ENCODE measurements around the gene LPAR2.

Gene LPAR2

DNA sequence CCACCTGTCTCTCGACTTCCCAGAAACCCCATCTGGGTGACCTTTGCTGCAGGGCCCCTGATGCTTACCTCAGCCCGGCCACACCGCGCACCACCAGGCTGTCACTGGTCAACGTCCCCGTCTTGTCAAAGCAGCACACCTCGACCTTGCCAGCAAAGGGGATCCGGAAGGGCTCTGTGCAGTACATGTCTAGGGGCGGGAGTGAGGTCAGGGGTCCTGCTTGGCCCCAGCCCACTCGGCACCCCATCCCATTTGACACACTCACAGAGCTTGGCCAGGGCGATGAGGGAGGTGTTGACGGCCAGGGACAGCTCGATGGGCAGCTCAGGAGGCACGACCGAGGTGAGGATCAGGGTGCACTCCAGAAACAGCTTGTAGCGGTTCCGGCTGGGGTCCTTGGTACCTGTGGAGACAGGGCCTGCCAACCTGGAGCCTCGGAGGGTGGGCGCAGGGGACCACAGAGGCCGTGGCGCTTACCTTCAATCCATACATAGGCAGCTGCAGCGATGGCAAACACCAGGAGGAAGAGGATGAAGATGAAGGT lies 27.1 kb upstream of the LPAR2 start:
- POLR2A ChIA-PET: no interaction called here
- DNase-seq (ENCODE audit: extremely low spot score): no peak
- CTCF ChIA-PET: no interaction called here
- TF ChIP-seq FOXK2 (IDR thresholded peaks at IDR 0.05) (no peak), ELF4 (IDR thresholded peaks at IDR 0.05) (no peak)

DNA sequence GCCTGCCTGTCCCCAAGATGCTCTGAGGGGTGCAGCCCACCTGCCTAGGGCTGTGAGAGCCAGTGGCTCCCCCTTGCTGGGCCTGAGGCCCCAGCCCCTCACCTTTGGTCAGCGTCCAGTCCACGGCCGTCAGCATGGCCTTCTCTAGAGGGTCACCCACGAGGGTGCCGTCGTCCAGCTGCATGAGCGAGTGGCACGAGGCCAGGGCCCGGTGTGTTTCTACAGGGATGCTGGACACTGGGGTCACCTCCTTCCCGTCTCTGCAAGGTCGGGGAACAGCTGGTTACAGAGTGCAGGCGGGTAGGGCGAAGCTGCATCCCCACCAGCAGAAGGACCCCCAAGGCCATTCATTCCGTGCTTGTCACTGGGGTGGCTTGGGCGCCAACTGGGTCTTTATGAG lies 26.4 kb upstream of the LPAR2 start:
- POLR2A ChIA-PET: no interaction called here

DNA sequence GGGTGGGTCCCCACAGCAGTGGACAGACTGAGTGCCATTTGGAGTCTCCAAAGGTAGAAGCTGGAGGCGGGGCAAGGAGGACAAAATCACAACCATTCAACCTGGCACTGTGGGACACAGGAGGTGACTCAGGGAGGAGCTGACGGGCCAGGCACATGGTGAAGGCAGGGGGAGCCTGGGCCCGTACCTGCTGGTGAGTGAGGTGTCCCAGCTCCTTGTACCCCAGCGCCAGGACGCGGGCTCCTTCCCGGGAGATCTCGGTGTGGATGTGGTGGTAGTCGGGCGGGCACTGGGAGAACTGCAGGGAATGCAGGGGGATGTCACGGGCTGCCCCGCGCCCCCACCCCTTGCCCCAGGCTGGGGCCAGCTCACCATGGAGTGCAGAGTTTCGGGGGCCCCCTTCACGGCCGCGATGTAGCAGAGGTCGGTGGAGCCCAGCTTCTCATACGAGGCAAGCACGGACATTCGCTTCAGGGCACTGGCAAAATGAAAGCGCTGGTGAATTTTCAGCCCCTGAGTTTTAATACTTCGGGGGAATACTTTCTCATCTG lies 25.7 kb upstream of the LPAR2 start:
- ChIA-PET CTCF (no interaction called here), POLR2A (no interaction called here)
- TF ChIP-seq HDGF (IDR thresholded peaks at IDR 0.05; ENCODE audit: borderline replicate concordance) (no peak), L3MBTL2 (conservative IDR thresholded peaks at IDR 0.05) (no peak), SUZ12 (IDR thresholded peaks at IDR 0.05) (no peak), CTBP1 (IDR thresholded peaks at IDR 0.05; ENCODE audit: borderline replicate concordance) (no peak), NFRKB (IDR thresholded peaks at IDR 0.05) (no peak), LEF1 (IDR thresholded peaks at IDR 0.05; ENCODE audit: borderline replicate concordance) (no peak), BHLHE40 (IDR thresholded peaks at IDR 0.05; ENCODE audit: borderline replicate concordance) (no peak), FOXM1 (IDR thresholded peaks at IDR 0.05; ENCODE audit: borderline replicate concordance) (no peak), FOXA1 (IDR thresholded peaks at IDR 0.05) (no peak), ARNT (IDR thresholded peaks at IDR 0.05) (no peak), SP1 (IDR thresholded peaks at IDR 0.05) (no peak), FOXK2 (IDR thresholded peaks at IDR 0.05) (no peak)
- no peak for DNase-seq (ENCODE audit: extremely low spot score)

More for the DNA sequence above, 26.4 kb upstream of the LPAR2 start:
- TF ChIP-seq ZNF384 (IDR thresholded peaks at IDR 0.05) (no peak), FOXK2 (IDR thresholded peaks at IDR 0.05) (no peak), ARNT (IDR thresholded peaks at IDR 0.05) (no peak), SP1 (IDR thresholded peaks at IDR 0.05) (no peak), BHLHE40 (IDR thresholded peaks at IDR 0.05; ENCODE audit: borderline replicate concordance) (no peak), HDGF (IDR thresholded peaks at IDR 0.05; ENCODE audit: borderline replicate concordance) (no peak), TARDBP (IDR thresholded peaks at IDR 0.05) (no peak), ELF4 (IDR thresholded peaks at IDR 0.05) (no peak), FOXA1 (IDR thresholded peaks at IDR 0.05) (no peak), NFRKB (IDR thresholded peaks at IDR 0.05) (no peak), LEF1 (IDR thresholded peaks at IDR 0.05; ENCODE audit: borderline replicate concordance) (no peak), CTBP1 (IDR thresholded peaks at IDR 0.05; ENCODE audit: borderline replicate concordance) (no peak), SUZ12 (IDR thresholded peaks at IDR 0.05) (no peak), L3MBTL2 (conservative IDR thresholded peaks at IDR 0.05) (no peak), FOXM1 (IDR thresholded peaks at IDR 0.05; ENCODE audit: borderline replicate concordance) (no peak)
- TF ChIP-seq, protein P1, sequence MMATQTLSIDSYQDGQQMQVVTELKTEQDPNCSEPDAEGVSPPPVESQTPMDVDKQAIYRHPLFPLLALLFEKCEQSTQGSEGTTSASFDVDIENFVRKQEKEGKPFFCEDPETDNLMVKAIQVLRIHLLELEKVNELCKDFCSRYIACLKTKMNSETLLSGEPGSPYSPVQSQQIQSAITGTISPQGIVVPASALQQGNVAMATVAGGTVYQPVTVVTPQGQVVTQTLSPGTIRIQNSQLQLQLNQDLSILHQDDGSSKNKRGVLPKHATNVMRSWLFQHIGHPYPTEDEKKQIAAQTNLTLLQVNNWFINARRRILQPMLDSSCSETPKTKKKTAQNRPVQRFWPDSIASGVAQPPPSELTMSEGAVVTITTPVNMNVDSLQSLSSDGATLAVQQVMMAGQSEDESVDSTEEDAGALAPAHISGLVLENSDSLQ (IDR thresholded peaks at IDR 0.05): no peak
- DNase-seq (ENCODE audit: extremely low spot score): no peak
- CTCF ChIA-PET: no interaction called here

DNA sequence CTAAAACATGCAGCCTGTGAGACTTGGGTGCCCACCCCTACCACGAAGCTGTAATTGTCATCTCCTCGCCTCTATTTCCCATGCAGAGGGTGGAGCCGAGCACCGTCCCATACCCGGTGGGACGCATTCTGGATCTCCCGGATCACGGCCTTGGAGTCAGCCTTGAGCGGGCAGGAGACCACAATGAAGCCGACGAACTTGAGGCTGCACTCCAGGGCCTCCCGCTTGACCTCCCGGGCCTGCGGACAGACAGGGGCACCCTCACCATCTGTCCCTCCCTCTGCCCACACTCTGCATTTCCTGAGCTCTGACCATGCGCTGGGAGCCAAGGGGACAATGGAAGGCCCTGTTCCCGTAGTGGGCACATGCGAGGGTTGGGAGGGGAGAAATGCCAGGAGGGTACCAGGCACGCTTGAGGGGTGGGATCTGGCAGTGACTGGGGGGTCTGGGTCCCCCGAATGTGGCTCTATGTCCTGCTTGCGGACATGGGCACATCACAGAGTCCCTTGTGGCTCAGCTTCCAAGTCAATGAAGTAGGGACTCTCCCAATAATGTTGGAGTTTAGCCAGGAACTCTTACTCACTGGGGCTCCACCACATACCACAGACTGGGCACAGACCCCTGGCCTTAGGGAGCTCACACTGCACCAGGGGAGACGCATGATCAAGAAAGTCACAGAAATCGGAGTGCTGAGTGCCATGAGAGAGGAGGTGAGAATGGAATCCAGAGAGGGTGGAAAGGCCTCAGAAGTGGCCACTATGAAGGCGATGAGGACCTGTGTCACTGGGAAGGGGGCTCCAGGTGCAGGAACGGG lies 24.7 kb upstream of the LPAR2 start:
- no peak for TF ChIP-seq ELF4 (IDR thresholded peaks at IDR 0.05)
- no peak for TF ChIP-seq ZNF384 (IDR thresholded peaks at IDR 0.05)
- TF ChIP-seq BHLHE40 (IDR thresholded peaks at IDR 0.05; ENCODE audit: borderline replicate concordance): no peak
- TF ChIP-seq SUZ12 (IDR thresholded peaks at IDR 0.05): no peak
- TF ChIP-seq TARDBP (IDR thresholded peaks at IDR 0.05): no peak
- TF ChIP-seq FOXA1 (IDR thresholded peaks at IDR 0.05): no peak
- TF ChIP-seq NFRKB (IDR thresholded peaks at IDR 0.05): no peak
- TF ChIP-seq FOXM1 (IDR thresholded peaks at IDR 0.05; ENCODE audit: borderline replicate concordance): no peak
- TF ChIP-seq FOXK2 (IDR thresholded peaks at IDR 0.05): no peak
- no peak for TF ChIP-seq L3MBTL2 (conservative IDR thresholded peaks at IDR 0.05)
- TF ChIP-seq SP1 (IDR thresholded peaks at IDR 0.05): no peak
- no peak for TF ChIP-seq LEF1 (IDR thresholded peaks at IDR 0.05; ENCODE audit: borderline replicate concordance)
- TF ChIP-seq, protein P1 (IDR thresholded peaks at IDR 0.05): no peak
- no peak for TF ChIP-seq ARNT (IDR thresholded peaks at IDR 0.05)
- ChIA-PET POLR2A (interaction anchor here (0.9 to 2.1 kb wide), 2 partner anchors 9 to 10 kb away, joined by 5 to 7 read pairs; no protein-coding TSS in a partner anchor), CTCF (interaction anchor here (1.2 kb wide), 1 partner anchor 9 kb away, joined by 5 read pairs; the partner anchor contains the start of gene GMIP)
- no peak for DNase-seq (ENCODE audit: extremely low spot score)

DNA sequence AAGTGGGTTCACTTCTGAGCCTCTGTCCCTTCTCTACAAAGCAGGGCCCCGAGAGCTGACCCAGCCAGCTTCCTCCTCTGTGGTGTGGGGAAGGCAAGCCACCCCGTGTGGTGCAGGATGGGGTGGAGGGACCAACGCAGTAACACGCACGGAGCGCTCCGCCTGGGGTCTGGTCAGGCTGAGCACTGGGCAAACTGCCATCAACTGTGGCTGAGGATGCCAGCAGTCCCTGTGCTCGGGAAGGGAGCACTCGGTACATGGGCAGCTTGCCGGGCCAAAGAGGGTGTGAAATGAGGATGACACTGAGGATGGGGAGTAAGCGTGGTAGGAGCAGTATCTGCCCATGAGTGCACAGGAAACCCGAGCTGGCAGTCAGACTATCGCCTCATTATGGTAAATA lies 23.1 kb upstream of the LPAR2 start:
- TF ChIP-seq, protein P1 (IDR thresholded peaks at IDR 0.05): no peak
- no peak for TF ChIP-seq BHLHE40 (IDR thresholded peaks at IDR 0.05; ENCODE audit: borderline replicate concordance)
- TF ChIP-seq HDGF (IDR thresholded peaks at IDR 0.05; ENCODE audit: borderline replicate concordance): no peak
- no peak for TF ChIP-seq FOXK2 (IDR thresholded peaks at IDR 0.05)
- CTCF ChIA-PET: no interaction called here
- POLR2A ChIA-PET: interaction anchor here (2.1 kb wide), 1 partner anchor 11 kb away, joined by 7 read pairs; no protein-coding TSS in a partner anchor

DNA sequence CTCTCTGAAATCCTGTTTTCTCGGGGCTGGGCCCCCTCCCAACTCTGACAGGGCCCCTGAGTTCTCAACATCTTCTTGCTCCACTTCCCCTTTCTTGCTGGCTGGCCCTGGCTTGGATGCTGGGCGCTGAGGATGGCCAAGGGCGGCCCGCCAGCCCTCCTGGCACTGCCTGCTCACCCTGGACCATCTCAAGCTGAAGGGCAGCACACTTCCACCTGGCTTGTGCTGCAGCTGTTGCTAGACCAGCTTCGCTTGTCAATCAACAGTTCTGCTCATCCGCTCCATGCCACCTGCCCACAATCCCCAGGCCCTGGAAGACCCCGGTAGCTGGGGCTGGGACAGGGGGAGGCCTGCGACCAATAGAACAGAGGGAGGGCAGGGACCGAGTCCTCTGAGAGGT lies 22.3 kb upstream of the LPAR2 start:
- DNase-seq (ENCODE audit: extremely low spot score): no peak
- ChIA-PET CTCF (no interaction called here), POLR2A (interaction anchor here (2.1 kb wide), 1 partner anchor 12 kb away, joined by 7 read pairs; no protein-coding TSS in a partner anchor)
- TF ChIP-seq FOXK2 (IDR thresholded peaks at IDR 0.05) (no peak), NFRKB (IDR thresholded peaks at IDR 0.05) (no peak), ZNF384 (IDR thresholded peaks at IDR 0.05) (no peak), HDGF (IDR thresholded peaks at IDR 0.05; ENCODE audit: borderline replicate concordance) (no peak), SUZ12 (IDR thresholded peaks at IDR 0.05) (no peak), BHLHE40 (IDR thresholded peaks at IDR 0.05; ENCODE audit: borderline replicate concordance) (no peak), L3MBTL2 (conservative IDR thresholded peaks at IDR 0.05) (no peak), LEF1 (IDR thresholded peaks at IDR 0.05; ENCODE audit: borderline replicate concordance) (no peak), FOXM1 (IDR thresholded peaks at IDR 0.05; ENCODE audit: borderline replicate concordance) (no peak), TARDBP (IDR thresholded peaks at IDR 0.05) (no peak)
- TF ChIP-seq, protein P1 (IDR thresholded peaks at IDR 0.05): no peak

More for the DNA sequence above, 23.1 kb upstream of the LPAR2 start:
- no peak for DNase-seq (ENCODE audit: extremely low spot score)

Data from HEK293T (cell line).